RWPE1 (cell line): ENCODE results near the gene EVL.

ENCODE experiments used
- CTCF ChIA-PET: fragments of 350-600 bp; sonication (Branson Sonifier 250); formaldehyde crosslinking; extraction: SDS; loops from one replicate; lab custom pipeline; 2021; lab: Yijun Ruan, JAX
- POLR2A ChIA-PET: fragments of 400-600 bp; formaldehyde crosslinking; extraction: SDS; loops from one replicate; lab custom pipeline; 2020; ENCODE audit warnings: antibody characterized with exemption; ENCODE audit not compliant: low non-redundant PET; lab: Yijun Ruan, JAX
- DNase-seq: peaks from one replicate; pipeline ENCODE4 v3.0.0; 2012; ENCODE audit warnings: low spot score
- H3K27ac ChIP-seq: fragments of 450-650 bp; 2 replicates; pipeline ENCODE4 v1.5.1; 2017
- CTCF ChIP-seq: fragments of 450-650 bp; conservative IDR thresholded peaks from 2 replicates; pipeline ENCODE4 v1.5.1; 2017; ENCODE audit warnings: low read depth, mild to moderate bottlenecking

EVL gene

GRCh38 chr14:100135073-100135472 lies 69.9 kb downstream of the EVL start:
- no peak for TF ChIP-seq CTCF
- H3K27ac ChIP-seq, result no peak overlapping the region
- ChIA-PET CTCF (no interaction called here), POLR2A (no interaction called here)
- no peak for DNase-seq

DNA sequence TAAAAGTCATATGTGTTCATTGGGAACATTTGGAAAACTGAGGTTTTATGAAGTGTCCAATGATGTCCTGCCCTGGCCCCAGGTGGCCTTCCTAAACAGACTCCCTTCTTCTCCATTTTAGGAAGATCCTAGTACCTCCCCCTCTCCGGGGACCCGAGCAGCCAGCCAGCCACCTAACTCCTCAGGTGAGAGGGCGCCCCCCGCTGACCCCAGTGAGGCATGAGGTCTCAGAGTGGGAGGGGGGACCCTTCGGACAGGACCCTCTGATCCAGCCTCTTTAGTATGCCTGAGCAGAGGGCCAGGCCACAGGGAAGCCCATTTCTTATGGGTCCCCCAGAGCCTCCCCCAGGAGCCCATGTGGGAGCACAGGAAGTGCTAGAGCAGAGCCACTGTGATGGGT lies 70.6 kb downstream of the EVL start:
- ChIA-PET POLR2A (no interaction called here), CTCF (interaction anchor here (0.7 kb wide), 1 partner anchor 60 kb away, joined by 3 read pairs; no protein-coding TSS in a partner anchor)
- H3K27ac ChIP-seq, result no peak overlapping the region
- no peak for TF ChIP-seq CTCF
- DNase-seq, result no peak

GRCh38 chr14:100137173-100137572 lies 72.0 kb downstream of the EVL start:
- POLR2A ChIA-PET, result no interaction called here
- CTCF ChIA-PET, result interaction anchor here (0.7 kb wide), 1 partner anchor 679 kb away, joined by 3 read pairs; no protein-coding TSS in a partner anchor
- no peak overlapping the region for H3K27ac ChIP-seq
- DNase-seq, result no peak
- TF ChIP-seq CTCF, result no peak

GRCh38 chr14:100138082-100138787 lies 73.0 kb downstream of the EVL start:
- TF ChIP-seq CTCF, result no peak
- ChIA-PET POLR2A (no interaction called here), CTCF (no interaction called here)
- H3K27ac ChIP-seq, result no peak overlapping the region
- no peak for DNase-seq

DNA sequence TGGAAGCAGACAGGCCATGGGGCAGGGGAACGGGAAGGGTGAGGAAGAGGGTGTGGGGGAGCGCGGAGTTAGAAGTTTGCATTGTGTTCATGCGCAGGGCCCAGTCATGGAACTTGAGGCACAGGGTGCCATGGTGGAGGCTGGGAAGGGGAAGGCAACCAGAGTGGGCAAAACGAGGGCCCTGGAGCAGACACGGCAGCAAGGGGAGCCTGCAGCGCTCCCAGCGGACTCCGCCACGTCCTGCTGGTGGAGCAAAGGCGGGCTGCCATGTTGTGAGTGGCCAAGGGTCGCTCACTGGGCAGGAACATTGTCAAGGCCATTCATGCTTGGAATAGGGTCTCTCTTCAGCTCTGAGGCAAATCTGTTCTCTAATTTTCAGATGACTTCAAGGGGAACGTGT lies 73.7 kb downstream of the EVL start:
- CTCF ChIA-PET, result no interaction called here
- POLR2A ChIA-PET, result no interaction called here

More for the DNA sequence above, 73.7 kb downstream of the EVL start:
- H3K27ac ChIP-seq, result no peak overlapping the region
- DNase-seq, result no peak
- no peak for TF ChIP-seq CTCF
